PC-9 (cell line): ENCODE results near the gene ZSCAN21. TPM values are rescaled to one million over a fixed set of nuclear protein-coding genes. Genes with fewer than 3 reads are reported as not detected.

ENCODE experiments used
- BruUV-seq: library from RNA; stranded (reverse); fragments of 400-500 nt; replicated peaks from 2 replicates; lab custom pipeline; 2021; lab: Mats Ljungman, UMichigan
- CTCF ChIA-PET: fragments of 300-600 bp; sonication (Branson Sonifier 250); formaldehyde crosslinking; loops from one replicate; lab custom pipeline; 2022; ENCODE audit warnings: antibody characterized with exemption; lab: Charles Lee
- POLR2A ChIA-PET: fragments of 300-600 bp; sonication (Branson Sonifier 250); formaldehyde crosslinking; loops from one replicate; lab custom pipeline; 2022; ENCODE audit warnings: antibody characterized with exemption; ENCODE audit not compliant: unreplicated experiment; lab: Charles Lee
- DNase-seq, 2 experiments: peaks; one replicate each; pipeline versions ENCODE4 v3.0.0 to v3.0.0-alpha.2; 2015 to 2022; ENCODE audit warnings: mixed read lengths in 1 of 2
- H2AFZ ChIP-seq: fragments of 200-600 bp; sonication (generic); 2 replicates; pipeline ENCODE4 v1.8.1; 2017; ENCODE audit warnings: antibody characterized with exemption
- H3F3A ChIP-seq: fragments of 200-600 bp; sonication (generic); 2 replicates; pipeline ENCODE4 v1.8.1; 2017; ENCODE audit warnings: antibody characterized with exemption, mild to moderate bottlenecking, low read depth; ENCODE audit not compliant: insufficient read depth
- H3K27ac ChIP-seq: fragments of 200-600 bp; sonication (generic); 2 replicates; pipeline ENCODE4 v1.6.1; 2016; ENCODE audit warnings: mixed run types
- H3K27me3 ChIP-seq: fragments of 200-600 bp; sonication (generic); 2 replicates; pipeline ENCODE4 v1.6.1; 2016; ENCODE audit warnings: low read depth, mixed run types; ENCODE audit not compliant: insufficient read depth
- H3K36me3 ChIP-seq: fragments of 200-600 bp; sonication (generic); 2 replicates; pipeline ENCODE4 v1.6.1; 2016; ENCODE audit warnings: low read depth, mixed run types
- H3K4me1 ChIP-seq: fragments of 200-600 bp; sonication (generic); replicated peaks from 2 replicates; pipeline ENCODE4 v1.6.1; 2016; ENCODE audit warnings: mixed run types; ENCODE audit not compliant: insufficient read depth
- H3K4me2 ChIP-seq: fragments of 200-600 bp; sonication (generic); 2 replicates; pipeline ENCODE4 v1.6.1; 2017; ENCODE audit warnings: mixed run types
- H3K4me3 ChIP-seq: fragments of 200-600 bp; sonication (generic); 2 replicates; pipeline ENCODE4 v1.6.1; 2016; ENCODE audit warnings: mixed run types
- H3K79me2 ChIP-seq: fragments of 200-600 bp; sonication (generic); 2 replicates; pipeline ENCODE4 v1.6.1; 2017; ENCODE audit warnings: low read depth, mixed run types
- H3K9me2 ChIP-seq: fragments of 200-600 bp; sonication (generic); 2 replicates; pipeline ENCODE4 v1.8.1; 2017; ENCODE audit warnings: mild to moderate bottlenecking; ENCODE audit not compliant: insufficient read depth
- H3K9me3 ChIP-seq: fragments of 200-600 bp; sonication (generic); 2 replicates; pipeline ENCODE4 v1.8.1; 2016; ENCODE audit warnings: low read depth; ENCODE audit not compliant: insufficient read depth
- H4K20me1 ChIP-seq: fragments of 200-600 bp; sonication (generic); 2 replicates; pipeline ENCODE4 v1.8.1; 2017; ENCODE audit not compliant: insufficient read depth
- CTCF ChIP-seq: fragments of 200-600 bp; sonication (generic); conservative IDR thresholded peaks from 2 replicates; pipeline ENCODE4 v1.6.1; 2017; ENCODE audit warnings: mixed run types, antibody characterized with exemption, mild to moderate bottlenecking, moderate library complexity
- EZH2 ChIP-seq: fragments of 200-600 bp; sonication (generic); IDR thresholded peaks from 2 replicates; pipeline ENCODE4 v1.8.0; 2017; ENCODE audit warnings: antibody characterized with exemption, low read depth
- intact Hi-C: fragments of 100-400 bp; cut with micrococcal nuclease; formaldehyde crosslinking; loops from one replicate; pipeline ENCODE4 v1.10.0; 2022; ENCODE audit not compliant: unreplicated experiment
- total RNA-seq: library from RNA; stranded (reverse); gene quantifications from 2 replicates; pipeline ENCODE4 v1.2.3, GENCODE V29; 2021

Gene ZSCAN21
- total RNA-seq, 1 experiment from 2014 or later, result 8.9 TPM

DNA sequence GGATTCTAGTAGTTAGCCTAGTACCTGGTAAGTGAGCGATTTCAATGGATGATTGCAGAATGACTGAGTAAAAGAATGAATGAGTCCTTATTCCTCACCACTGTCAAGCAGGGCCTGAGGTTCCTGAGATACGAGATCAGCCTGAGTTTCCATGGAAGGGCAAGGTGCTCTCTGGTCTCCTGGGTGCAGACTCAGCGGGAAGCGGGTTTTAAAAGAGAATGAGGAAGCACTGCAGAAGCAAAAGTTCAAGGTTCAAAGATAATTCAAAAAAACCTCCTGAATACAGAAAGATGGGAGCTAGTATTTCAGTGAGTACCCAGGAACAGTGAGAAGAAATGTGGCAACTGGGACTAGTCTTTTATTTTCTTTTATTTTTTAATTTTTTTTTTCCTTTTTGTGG is 27.6 kb downstream of the ZSCAN21 start:
- Histone ChIP-seq H3K79me2 (peaks cover 52% of the 10 kb centered on the region), H3F3A (peaks cover 7% of the 10 kb centered on the region), H2AFZ (no peak overlapping the region), H3K27me3 (no peaks in the 10 kb centered on the region), H3K27ac (no peak overlapping the region), H3K9me2 (no peaks in the 10 kb centered on the region), H3K4me2 (no peak overlapping the region), H3K36me3 (peaks cover 75% of the 10 kb centered on the region), H3K4me3 (no peak overlapping the region), H4K20me1 (peaks cover 8% of the 10 kb centered on the region; the same call in 1 of the 2 replicates), H3K4me1 (peaks cover 10% of the 10 kb centered on the region), H3K9me3 (peaks cover 26% of the 10 kb centered on the region; the same call in 1 of the 2 replicates)
- CTCF ChIA-PET, result no interaction called here
- no TSS peak for BruUV-seq
- DNase-seq, result no peak
- POLR2A ChIA-PET, result no interaction called here
- no peak for TF ChIP-seq EZH2
- no peak for TF ChIP-seq CTCF
- intact Hi-C loops, result no loop called here

- TF ChIP-seq EZH2, result no peak
- no peak for TF ChIP-seq CTCF
- POLR2A ChIA-PET, result interaction anchor here (0.6 kb wide), 1 partner anchor 23 kb away, joined by 7 read pairs; no protein-coding TSS in a partner anchor
- Histone ChIP-seq H3K9me3 (peaks cover 8% of the 10 kb centered on the region; the same call in 1 of the 2 replicates), H3F3A (peaks cover 16% of the 10 kb centered on the region), H3K9me2 (no peaks in the 10 kb centered on the region), H4K20me1 (peaks cover 8% of the 10 kb centered on the region; the same call in 1 of the 2 replicates), H3K27me3 (no peaks in the 10 kb centered on the region), H2AFZ (no peak overlapping the region), H3K27ac (no peak overlapping the region), H3K4me1 (peaks cover 15% of the 10 kb centered on the region), H3K79me2 (peaks cover 52% of the 10 kb centered on the region), H3K4me3 (no peak overlapping the region), H3K36me3 (peaks cover 57% of the 10 kb centered on the region), H3K4me2 (no peak overlapping the region)
- no TSS peak for BruUV-seq
- no peak for DNase-seq
- CTCF ChIA-PET, result no interaction called here
- intact Hi-C loops, result no loop called here
These were observed 29.5 kb downstream of the ZSCAN21 start for GRCh38 chr7:100079024-100079560.

- TF ChIP-seq CTCF (no peak), EZH2 (no peak)
- Histone ChIP-seq H3K9me3 (no peaks in the 10 kb centered on the region; the same call in 1 of the 2 replicates), H3K27ac (peak overlapping the region; percentile 27; the same call in 1 of the 2 replicates), H4K20me1 (peaks cover 8% of the 10 kb centered on the region; the same call in 1 of the 2 replicates), H3K36me3 (peaks cover 39% of the 10 kb centered on the region), H3K4me3 (peak overlapping the region; percentile 93), H3K9me2 (no peaks in the 10 kb centered on the region), H3K4me2 (peak overlapping the region; percentile 78), H2AFZ (peak overlapping the region; percentile 60), H3F3A (peaks cover 16% of the 10 kb centered on the region), H3K4me1 (peaks cover 15% of the 10 kb centered on the region), H3K79me2 (peaks cover 52% of the 10 kb centered on the region), H3K27me3 (no peaks in the 10 kb centered on the region)
- POLR2A ChIA-PET, result interaction anchor here (0.6 kb wide), 1 partner anchor 68 kb away, joined by 3 read pairs; no protein-coding TSS in a partner anchor
- BruUV-seq, result TSS peak; percentile 40
- no peak for DNase-seq
- CTCF ChIA-PET, result no interaction called here
- intact Hi-C loops, result loop anchor here (1.0 to 5.0 kb wide), 6 partner anchors 32 to 709 kb away; partner anchors contain the start of genes ARPC1B, MEPCE, TRIM4 and ZSCAN21
These were observed 31.4 kb downstream of the ZSCAN21 start for GRCh38 chr7:100080907-100081534.
